GM21423 (cell line): Measurements from ENCODE around the gene TRAF3.
"Not testable (repeated sequence)": the region's sequence is repeated elsewhere in the genome, so short reads cannot be mapped to it uniquely, and the experiment has no call there.

ENCODE experiments used
- ATAC-seq: cut with Tn5 transposase; IDR thresholded peaks from one replicate; pipeline ENCODE4 v1.9.1; 2021; ENCODE audit warnings: mild to moderate bottlenecking, moderate library complexity; ENCODE audit not compliant: unreplicated experiment

Gene TRAF3

DNA sequence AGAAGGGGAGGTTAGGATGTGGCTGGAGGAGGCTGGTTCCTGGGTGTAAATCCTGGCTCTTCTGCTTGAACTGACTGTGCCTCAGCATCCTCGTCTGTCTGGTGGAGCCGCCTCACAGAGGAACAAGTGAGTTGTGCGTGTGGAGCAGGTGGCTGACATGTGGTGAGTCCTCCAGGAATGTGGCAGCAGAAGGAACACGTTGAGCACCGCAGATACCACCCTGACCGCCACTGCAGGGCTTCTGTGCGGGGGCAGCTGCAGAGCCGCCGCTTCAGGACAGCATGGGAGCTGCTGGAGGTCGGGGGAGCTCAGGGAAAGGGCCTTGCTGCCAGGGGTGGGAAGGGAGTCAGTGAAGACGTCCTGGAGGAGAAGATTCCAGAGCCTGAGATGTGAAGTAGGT, 48.9 kb downstream of the TRAF3 start:
- no peak for ATAC-seq

DNA sequence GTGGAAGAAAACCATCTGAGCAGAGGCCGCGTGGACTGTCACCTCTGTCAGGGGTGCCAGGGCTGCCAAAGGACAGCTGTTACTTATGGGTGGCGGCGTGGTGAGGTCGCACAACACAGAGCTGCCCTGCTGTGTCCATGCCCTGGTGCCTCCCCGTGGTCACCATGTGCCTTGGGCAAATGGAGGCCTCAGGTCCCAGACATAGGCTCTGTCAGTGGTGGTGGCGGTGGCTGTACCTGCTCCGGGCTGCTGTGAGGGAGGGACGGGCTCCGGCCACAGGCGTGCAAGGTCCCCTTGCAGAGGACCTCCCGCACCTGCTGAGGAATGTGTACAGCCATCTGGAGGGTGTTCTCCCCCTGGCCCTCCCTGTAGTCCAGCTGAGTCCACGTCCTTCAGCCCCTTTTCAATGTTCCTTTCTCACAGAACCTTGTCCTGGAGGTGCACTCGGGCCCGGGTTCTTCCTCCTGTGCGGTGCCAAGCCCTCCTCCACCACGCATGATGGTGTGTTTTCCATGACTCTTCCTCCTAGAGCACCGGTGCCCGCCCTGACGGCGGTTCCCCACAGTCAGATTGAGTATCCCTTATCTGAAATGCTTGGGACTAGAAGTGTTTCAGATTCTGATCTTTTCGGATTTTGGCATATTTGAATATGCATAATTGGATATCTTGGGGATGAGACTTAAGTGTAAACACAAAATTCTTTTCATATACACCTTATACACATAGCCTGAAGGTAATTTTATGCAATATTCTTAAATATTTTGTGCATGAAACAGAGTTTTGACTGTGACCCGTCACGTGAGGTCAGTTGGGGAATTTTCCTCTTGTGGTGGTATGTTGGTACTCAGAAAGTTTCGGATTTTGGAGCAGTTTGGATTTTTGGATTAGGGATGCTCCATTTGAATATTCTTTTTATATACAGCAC, 49.8 kb downstream of the TRAF3 start:
- ATAC-seq: no peak

DNA sequence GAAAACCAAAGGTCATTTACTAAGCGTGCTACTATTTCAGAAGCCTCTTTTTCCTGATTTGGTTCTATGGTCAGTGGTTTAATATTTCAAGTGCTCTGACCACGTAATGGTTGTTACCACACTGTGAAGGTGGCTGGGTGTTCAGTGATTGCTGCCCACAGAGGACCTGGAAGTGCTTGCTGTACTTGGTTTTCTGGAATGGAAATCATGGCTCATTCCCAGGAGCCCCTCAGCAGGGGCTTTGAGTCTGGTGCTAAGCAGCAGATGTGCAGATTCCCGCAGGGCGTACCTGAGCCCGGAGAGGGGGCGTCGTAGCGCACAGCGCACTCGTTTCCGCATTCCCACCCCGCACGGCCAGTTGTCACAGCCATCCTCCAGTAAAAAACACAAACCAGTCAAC, 50.5 kb downstream of the TRAF3 start:
- no peak for ATAC-seq

GRCh38 chr14:102828151-102828550, 50.9 kb downstream of the TRAF3 start:
- no peak for ATAC-seq

DNA sequence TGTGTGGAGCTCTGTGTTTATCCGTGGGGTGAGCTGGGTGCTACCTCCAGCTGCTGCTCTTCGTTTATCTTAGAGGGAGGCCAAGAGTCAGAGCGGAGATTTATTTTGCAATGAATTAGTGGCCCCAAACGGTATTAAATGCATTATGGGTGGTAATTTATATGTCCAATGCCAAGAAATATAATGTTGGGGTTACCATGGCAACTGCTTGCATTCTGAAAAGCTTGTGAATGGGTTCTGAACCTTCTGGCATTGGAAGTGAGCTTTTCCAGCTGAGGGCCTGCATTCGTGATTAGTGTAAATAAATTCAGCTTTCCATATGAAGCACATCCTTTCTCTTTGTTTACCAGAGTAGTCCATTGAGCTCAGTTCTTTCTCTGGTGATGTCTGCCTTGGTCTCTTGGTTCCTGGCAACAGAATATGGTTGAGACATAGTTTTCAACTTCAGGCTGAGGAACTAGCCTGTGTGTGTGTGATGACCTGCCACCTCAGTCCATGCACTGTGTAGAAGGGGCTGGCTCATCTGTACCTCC, 51.8 kb downstream of the TRAF3 start:
- ATAC-seq: no peak

DNA sequence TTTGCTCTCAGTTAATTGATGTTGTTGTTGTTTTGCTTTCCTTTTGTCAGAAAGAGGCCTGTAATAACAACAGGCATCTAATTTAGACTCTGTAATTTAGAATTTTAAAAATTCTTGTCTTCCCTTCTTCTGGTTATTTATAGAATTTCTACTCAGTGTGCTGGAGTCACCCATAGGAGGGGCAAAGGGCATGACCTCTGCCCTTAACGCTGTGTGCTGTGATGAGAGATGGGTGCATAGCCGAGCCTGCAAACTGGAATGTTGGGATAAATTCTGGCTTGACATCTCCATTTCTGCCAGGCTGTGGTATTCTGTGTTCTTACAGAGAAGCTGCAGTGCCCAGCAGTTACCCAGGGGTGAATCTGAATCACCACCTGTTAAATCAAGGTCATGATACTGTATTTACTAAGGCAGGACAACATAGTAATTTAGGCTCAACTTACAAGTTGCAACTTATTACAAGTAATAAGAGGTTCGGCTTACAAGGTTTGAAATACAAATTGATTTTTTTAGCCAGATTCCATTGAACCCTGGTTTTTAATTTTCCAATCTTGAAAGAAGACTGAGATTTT, 53.3 kb downstream of the TRAF3 start:
- ATAC-seq: no peak

DNA sequence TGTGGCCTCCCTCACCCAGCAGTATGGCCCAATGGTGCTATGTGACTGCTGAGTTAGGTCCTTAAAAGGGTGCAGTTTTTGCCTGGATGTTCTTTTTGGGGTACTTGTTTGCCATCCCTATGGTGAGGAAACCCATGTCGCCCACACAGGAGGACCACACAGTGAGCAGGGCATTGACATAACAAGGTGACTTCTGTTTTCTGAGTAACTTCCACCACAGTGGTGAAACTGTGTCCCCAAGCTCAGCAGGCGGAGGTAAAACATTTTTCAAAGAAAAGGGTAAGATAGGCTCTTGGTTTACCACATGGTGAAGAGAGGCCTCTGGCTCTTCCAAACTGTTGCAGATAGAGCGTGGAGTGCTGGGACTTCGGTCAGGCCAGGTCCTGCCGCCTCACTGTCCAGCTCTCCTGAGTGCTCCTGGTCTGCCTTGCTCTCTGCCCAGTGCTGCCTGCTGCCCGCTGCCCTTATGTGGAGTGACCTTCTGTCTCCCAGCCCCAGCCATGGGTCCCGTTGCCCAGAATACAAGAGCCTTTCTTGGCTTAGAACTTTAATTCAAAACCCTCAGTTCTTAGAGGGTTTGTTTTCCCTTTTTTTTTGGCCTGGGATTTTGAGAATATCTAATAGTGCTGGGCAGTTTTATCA, 54.0 kb downstream of the TRAF3 start:
- ATAC-seq: no peak

DNA sequence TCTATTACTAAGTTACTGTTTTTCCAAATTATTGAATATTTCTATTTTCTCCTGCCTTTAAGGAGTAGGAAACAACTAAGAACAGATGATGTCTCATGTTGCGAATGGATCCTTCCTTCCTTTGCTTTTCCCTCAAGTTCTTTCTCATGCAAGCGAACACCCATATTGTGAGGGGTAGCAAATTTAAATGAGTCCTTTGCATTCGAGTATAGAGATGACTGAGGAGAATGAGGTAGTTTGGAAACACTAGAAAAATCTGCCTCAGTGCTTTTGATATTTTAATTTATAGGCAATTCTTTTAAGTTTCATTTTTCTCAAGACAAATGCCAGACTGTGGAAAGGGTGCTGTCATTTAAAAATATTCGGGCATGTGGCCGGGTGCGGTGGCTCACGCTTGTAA, 56.1 kb downstream of the TRAF3 start:
- ATAC-seq: no peak

GRCh38 chr14:102833991-102834390, 56.7 kb downstream of the TRAF3 start:
- ATAC-seq: no peak

DNA sequence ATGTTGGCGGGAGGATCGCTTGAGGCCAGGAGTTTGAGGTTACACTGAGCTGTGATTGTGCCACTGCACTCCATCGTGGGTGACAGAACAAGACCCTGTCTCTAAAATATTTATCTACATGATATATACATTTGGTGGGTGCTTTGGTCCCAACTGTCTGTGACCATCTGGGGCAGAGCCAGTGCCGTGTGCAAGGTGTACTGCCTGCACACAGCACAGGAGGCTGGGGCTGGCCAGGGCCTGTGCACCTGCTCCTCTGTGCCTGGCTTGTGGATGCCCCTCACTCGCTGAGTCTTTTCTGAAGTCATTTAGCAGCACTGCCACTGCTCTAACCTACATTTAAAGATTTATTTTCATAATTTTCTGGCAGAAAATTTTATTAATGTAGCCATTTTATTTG, 58.7 kb downstream of the TRAF3 start:
- no peak for ATAC-seq

DNA sequence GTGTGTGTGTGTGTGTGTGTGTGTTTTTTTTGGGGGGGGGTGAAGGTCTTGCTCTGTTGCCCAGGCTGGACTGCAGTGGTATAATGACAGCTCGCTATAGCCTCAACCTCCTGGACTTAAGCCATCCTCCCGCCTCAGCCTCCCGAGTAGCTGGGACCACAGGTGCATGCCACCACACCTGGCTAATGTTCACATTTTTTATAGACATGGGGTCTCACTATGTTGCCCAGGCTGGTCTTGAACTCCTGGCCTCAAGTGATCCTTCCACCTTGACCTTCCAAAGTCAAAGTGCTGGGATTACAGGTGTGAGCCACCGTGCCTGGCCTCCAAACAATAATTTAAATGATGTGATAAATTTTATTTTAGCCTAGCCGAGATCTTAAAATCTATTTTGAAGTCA, 59.9 kb downstream of the TRAF3 start:
- not testable (repeated sequence) for ATAC-seq

DNA sequence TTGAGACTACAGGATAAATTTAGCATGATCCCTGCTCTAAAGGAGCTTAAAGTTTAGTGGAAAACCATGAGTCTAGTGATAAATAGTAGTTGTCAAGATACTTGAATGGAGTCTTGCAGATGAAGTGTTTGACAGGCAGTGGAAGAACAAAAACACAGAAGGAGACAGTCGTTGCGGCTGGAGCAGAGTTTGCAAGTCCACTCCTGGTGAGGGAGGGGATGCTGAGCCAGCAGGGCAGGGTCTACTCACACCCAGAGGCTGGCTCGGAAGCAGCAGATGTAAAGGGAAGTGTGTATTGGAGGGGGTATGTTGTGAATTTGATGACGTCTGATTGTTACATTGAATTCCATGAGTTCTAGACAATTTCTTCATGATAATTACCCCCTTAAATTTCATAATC, 61.3 kb downstream of the TRAF3 start:
- no peak for ATAC-seq

GRCh38 chr14:102840115-102840514, 62.9 kb downstream of the TRAF3 start:
- no peak for ATAC-seq

GRCh38 chr14:102840771-102841528, 63.7 kb downstream of the TRAF3 start:
- ATAC-seq: no peak

- ATAC-seq: no peak
Observed at GRCh38 chr14:102848830-102849525, 71.7 kb downstream of the TRAF3 start.

GRCh38 chr14:102849526-102850379, 72.5 kb downstream of the TRAF3 start:
- ATAC-seq: no peak

DNA sequence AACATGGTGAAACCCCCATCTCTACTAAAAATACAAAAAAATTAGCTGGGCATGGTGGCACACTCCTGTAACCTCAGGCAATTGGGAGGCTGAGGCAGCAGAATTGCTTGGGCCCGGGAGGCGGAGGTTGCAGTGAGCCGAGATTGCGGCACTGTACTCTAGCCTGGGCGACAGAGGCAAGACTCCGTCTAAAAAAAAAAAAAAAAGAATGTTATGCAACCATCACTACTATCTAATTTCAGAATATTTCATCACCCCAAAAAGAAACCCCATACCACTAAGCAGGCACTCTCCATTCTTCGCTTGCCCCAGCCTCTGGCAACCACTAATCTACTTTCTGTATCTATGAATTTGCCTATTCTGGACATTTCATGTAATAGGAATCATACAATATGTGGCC, 76.4 kb downstream of the TRAF3 start:
- no peak for ATAC-seq

GRCh38 chr14:102854091-102854703, 76.9 kb downstream of the TRAF3 start:
- no peak for ATAC-seq

DNA sequence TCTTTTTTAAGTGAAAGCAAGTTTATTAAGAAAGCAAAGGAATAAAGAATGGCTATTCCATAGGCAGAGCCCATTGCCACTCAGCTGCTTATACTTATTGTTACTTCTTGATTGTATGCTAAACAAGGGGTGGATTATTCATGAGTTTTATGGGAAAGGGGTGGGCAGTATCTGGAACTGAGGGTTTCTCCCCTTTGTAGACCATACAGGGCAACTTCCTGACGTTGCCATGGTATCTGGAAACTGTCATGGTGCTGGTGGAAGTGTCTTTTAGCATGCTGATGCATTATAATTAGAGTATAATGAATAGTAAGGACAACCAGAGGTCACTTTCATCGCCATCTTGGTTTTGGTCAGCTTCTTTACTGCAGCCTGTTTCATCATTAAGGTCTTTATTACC, 78.9 kb downstream of the TRAF3 start:
- ATAC-seq: no peak
